GM21423 (cell line): ENCODE measurements around the gene SPINK14.
A peak's percentile ranks its signal among the peaks of the same experiment; 100 is the strongest.

Source experiments
- ATAC-seq: cut with Tn5 transposase; IDR thresholded peaks from one replicate; pipeline ENCODE4 v1.9.1; 2021; ENCODE audit warnings: mild to moderate bottlenecking, moderate library complexity; ENCODE audit not compliant: unreplicated experiment

SPINK14 gene, protein sequence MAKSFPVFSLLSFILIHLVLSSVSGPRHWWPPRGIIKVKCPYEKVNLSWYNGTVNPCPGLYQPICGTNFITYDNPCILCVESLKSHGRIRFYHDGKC

DNA sequence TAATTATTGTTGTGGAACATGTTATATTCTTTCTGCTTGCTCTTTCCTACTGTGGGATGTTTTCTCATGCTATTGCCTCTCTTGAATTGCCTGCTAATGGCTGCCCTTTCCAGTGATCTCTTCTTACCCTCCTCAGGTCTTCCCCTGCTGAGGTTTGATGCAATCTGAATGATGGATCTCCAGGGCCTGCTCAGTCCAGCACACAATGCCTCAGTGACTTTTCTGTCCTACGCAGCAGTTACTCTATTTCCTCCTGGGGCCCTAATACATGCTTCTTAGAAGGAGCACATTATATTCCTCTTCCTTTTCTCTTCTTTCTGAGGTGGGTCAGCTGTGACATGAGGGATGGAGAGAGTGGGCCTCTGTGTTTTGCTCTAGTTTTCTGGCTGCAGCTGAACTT, at the start of gene SPINK14:
TSS of gene SPINK14 (plus strand) at position 301 of the 400 bp plus-strand sequence. CDS start 1,187 bp downstream, outside the sequence.
- ATAC-seq, result no peak

DNA sequence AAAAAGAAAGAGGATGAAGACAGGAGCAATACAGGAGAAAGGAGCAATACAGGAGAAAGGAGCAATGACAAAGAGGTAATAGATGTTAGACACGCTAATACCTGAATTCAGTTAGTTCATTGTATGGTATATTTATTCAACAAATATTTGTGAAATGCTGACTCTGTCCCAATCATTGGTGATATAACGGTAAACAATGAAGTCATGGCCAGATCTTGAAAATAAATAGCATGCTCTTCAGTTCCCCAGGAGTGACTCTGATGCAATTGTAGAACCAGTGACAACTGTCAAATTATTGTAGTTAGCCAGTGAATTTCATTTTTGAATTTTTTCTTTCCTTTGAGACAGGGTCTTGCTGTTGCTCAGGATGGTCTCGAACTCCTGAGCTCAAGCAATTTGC, 48.0 kb upstream of the SPINK14 start:
- no peak for ATAC-seq

DNA sequence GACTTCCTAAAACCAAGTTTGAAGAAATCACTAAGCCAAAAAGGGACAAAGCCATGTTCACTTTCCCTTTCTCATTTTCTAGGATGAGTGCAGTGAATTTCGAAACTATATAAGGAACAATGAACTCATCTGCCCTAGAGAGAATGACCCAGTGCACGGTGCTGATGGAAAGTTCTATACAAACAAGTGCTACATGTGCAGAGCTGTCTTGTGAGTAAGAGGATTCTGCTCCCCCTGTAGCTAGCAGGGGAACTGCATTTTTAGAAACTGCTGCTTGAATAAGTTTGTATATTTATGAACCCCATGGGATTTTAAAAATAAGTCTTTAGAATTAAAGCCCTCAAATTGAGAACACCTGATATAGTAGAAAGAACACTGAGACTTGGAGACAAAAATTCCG, 42.7 kb upstream of the SPINK14 start:
- no peak for ATAC-seq

DNA sequence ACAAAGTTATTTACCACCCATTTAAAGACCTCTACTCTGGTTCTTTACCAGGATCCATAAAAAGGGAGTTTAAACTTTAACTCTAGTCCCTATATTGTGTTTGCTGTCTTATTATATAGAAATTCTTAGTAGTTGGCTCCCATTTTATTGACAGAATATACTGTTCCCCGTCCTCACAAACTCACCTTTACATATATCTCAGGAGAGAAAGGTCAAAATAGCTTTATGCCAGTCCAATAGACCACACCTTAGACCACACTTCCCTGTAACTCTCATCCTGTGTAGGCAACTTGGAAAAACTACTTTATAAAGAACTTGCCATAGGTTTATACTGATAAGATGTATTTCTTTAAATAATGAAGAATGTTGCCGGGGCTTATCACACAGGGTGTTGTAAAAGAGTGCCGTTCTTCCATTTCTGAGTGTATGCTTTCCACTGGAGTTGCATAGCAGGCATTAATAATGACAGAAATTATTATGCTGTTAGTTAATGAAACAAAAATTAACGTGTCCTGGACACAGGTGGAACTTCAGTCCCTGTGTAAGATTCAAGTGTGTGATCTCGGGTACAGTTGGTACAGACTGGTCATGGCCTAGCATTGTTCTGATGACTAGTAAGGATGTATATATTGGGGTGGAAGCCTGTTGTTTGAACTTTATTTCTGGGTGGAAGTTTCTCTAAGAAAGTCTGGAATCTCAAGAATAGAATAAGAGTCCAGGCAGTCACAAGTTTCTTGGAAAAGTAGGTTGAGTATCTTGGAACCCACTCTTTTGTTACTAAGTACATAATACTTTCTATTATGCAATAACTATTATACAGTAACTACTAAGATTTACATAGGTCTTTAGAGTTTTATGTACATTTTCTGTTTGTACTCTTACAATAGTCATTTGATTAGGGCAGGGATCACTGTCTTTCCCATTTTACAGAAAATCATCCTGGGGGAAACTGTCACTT, 33.0 kb upstream of the SPINK14 start:
- no peak for ATAC-seq

DNA sequence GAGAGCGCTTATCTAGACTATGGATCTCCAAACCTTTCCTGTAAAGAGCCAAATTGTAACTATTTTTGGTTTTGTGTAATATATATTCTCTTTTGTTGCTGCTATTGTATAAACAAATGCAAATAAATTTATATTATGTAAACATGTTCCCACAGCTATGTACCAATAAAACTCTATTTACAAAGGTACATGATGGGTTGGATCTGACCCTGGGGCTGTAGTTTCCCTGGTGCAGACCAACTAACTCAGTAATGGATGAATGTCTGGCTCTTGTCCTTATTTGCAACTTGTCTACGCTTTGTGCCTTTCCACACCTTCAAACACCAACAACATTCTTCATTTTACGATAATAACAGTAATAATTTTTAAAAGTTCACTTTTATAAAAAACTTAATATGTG, 27.5 kb upstream of the SPINK14 start:
- ATAC-seq, result no peak

DNA sequence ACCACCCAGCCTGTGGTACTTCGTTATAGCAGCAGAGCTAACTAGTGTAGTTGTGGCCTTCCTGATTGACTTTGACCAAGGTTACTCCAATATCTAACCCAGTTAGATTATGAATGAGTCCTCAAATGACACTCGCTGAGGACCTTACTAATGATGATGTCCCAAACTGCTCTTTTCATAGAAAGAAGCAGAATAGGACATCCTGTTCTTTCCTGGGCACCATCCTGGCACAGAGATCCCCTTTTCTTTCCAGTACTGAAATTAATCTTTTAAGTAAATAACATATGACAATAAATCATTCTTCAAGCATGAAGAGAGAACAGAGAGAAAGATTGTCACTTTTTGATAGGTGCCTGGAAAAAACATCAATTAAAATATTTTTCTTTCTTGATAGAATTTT, 26.7 kb upstream of the SPINK14 start:
- ATAC-seq, result no peak

DNA sequence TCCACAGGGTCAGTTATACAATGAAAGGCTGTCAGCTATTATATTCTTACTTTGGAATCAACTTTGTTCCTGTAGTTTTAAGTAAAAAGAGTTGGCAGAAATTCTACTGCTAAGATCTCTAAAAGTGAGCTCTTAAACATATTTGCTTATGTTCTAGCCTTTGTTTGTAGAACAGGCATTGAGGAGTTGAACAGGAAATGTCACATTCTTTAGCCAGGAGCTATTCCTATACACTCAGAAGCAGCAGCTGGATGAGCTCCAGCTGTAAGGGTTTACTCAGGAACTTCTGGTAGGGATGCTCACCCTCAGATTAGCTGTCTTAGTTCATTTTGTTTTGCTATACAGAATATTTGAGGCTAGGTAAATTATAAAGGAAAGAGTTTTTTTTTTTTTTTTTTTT, 22.4 kb upstream of the SPINK14 start:
- ATAC-seq, result no peak

DNA sequence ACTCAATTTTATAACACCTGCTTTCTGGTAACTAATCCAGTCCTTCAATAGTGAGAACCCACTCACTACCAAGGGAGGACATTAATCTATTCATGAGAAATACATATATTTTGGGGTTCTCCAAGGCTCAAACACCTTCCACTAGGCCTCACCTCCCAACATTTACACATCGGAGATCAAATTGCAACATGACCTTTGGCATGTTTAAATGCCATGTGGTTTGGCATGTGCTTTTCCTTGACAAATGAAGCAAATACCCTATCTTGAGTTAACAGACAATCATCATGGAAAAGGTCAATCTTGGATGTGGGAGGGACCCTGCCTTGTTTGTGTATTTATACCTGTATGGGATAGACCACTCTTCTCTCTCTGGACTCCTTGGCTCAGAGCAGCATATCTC, 21.9 kb upstream of the SPINK14 start:
- no peak for ATAC-seq

DNA sequence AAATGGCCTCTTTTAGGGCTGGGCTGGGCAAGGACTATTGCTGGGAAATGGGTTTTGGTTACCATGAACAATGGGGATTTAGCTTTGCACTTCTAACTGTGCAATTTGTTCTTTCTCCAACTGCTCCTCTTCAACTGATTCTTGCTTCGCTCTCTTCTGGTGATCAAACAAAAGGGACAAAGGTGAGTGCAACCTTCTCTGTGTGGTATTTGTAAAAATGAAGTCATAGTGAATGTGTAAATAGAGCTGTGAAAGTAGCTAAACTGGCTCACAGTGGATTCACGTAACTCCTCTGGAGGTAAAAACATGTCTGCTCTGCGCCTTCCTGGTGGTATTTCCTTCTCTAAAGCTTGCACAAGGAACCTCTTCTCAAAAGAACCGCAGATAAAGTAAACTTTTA, 20.9 kb upstream of the SPINK14 start:
- ATAC-seq, result no peak

DNA sequence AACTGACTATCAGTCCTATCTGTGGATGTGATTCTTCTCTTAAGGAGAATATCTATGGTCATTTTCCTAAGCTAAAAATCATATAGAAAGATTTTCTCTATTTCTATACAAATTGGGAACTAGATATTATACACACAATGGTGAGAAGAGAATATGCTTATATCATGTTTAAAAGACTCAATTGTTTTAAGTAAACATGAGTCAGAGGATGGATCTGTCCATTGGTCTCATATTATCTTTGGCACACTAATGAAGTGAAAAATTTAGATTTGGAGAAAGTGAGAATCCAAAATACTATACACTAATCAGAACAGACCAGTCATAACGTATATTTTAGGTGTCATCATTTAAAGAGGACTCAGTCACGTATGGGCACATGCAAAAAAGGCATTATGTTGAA, 16.5 kb upstream of the SPINK14 start:
- ATAC-seq, result no peak

DNA sequence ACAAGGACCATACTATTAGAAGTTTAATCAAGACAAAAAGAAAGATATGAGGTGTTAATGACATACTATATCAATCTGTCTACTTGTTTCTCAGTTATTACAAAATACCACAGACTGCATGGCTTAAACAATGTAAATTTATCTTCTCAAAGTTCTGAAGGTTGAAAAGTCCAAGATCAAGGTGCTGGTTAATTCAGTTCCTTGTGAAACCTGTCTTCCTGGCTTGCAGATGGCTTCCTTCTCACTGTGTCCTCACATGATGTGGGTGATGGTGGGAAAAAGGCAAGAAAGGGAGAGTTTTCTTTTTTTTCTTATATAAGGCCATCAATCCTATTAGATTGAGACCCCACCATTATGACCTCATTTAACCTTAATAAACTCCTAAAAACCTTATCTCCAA, 15.6 kb upstream of the SPINK14 start:
- no peak for ATAC-seq

DNA sequence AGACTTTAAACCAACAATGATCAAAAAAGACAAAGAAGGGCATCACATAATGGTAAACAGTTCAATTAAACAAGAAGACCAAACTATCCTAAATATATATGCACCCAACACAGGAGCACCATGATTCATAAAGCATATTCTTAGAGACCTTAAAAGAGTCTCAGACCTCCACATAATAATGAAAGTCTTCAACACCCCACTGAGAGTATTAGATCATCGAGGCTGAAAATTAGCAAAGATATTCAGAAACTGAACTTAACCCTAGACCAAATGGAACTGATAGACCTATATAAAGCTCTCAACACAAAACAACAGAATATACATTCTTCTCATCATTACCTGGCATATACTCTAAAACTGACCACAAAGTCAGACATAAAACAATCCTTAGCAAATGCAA, 11.7 kb upstream of the SPINK14 start:
- ATAC-seq, result no peak

DNA sequence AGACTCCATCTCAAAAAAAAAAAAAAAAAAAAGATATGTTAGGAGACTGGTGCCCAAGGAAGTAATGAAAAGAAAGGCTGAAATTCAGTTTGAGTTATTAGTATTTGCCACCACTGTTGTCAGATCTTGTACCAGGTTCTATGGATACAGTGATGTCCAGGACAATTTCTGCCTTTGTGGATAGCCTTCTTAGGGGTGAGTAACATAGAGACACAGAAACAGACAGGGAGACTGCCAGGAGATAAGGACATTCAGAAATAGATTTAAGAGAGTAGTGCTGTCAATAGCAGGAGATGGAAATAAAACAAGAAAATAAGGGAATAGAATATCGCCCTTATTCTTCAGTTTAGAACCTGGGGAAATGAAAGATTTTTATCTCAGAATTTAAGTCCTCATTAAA, 6.3 kb upstream of the SPINK14 start:
- no peak for ATAC-seq

DNA sequence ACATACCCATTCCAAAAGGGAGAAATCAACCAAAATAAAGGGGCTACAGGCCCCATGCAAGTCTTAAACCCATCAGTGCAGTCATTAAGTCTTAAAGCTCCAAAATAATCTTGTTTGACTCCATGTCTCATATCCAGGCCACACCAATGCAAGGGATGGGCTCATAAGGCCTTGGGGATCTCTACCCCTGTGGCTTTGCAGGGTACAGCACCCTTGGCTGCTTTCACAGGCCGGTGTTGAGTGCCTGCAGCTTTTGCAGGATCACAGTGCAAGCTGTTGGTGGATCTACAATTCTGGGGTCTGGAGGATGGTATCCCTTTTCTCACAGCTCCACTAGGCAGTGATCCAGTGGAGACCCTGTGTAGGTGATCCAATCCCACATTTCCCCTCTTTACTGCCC, 5.0 kb upstream of the SPINK14 start:
- ATAC-seq, result no peak

DNA sequence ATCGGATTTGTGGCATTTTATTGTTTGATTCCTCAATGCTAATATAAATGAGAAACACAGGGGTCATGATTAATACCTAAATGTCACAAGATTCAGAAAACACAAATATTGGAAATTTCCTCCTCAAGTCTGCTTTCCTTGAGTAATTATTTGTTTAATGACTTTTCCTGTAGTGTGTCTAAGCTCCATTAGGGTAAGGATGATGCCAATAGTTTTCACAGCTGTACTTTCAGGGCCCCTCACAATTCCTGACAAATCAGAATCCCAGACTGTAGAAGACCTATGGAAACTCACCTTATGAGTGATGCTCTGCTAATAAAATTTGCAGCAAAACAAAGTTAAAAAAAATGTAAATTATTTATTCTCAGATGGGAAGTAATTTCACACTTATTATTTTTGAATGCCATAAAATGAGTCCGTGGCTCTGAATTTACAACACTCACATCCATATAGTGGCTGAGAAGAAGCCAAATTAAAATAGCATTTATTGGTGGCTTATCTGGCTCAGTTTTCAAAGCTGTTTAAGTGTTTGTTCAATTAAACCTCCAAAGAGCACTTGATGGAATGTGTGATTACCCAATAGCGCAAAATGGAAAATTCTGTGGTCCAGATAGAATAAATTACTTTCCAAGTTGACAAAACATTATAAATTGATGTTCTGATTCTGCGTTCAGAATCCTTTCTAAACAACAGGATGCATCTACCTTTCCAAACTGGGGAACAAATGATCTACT, 1.6 kb upstream of the SPINK14 start:
- ATAC-seq, result no peak

DNA sequence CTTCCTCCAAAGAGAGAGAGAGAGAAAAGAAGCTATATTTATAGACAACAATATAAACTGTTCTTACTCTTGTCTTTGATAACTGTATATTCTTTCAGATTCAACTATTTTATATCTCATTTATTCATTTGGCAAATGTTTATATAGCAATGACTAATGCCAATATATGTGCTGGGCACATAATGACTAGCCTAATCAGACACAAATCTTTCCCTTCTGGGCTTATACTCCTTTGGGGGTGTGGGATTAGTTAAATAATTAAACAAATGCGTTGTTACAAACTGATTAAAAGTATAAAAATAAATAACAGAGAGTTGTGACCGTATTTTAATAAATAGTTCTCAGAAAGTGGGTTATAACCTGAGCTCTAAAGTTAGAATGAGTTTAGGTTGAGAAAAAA, 4.0 kb downstream of the SPINK14 start:
- ATAC-seq, result no peak

DNA sequence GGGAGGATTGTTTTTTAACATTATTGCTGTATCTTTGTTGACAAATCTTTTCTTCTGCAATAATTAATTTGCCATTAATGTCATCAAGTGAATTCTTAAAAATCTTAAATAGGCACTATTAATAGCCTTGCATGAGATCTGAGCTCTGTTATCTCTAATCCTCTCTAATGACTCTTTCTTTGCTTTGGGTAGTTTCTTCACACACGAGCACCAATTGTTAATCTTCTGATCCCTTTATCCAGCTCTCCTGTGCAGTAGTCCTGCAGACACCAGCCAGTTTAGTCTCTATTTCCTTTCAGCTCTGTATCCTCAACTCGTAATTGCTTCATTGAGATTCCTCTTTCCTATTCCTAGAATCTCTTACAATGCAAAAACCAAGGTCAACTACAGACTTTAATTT, 8.1 kb downstream of the SPINK14 start:
- ATAC-seq, result no peak

DNA sequence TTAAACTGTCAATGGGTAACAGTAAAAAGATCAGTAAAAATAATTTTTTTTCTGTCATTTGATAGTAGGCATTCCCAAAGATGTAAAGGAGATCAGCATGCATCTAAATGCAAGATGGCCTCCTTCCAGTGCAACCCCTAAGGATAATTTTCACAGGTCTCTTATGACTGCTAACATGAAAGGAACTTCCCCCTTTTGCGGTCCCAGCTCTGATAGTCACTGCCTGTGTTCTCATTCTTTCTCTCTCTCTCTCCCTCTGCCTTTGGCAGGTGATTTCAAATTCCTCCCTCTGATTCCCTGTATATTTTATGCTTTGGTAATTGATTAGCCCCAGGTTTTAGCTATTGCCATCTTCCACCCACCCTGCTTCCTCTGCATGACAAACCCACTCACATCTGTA, 8.9 kb downstream of the SPINK14 start:
- ATAC-seq, result no peak

DNA sequence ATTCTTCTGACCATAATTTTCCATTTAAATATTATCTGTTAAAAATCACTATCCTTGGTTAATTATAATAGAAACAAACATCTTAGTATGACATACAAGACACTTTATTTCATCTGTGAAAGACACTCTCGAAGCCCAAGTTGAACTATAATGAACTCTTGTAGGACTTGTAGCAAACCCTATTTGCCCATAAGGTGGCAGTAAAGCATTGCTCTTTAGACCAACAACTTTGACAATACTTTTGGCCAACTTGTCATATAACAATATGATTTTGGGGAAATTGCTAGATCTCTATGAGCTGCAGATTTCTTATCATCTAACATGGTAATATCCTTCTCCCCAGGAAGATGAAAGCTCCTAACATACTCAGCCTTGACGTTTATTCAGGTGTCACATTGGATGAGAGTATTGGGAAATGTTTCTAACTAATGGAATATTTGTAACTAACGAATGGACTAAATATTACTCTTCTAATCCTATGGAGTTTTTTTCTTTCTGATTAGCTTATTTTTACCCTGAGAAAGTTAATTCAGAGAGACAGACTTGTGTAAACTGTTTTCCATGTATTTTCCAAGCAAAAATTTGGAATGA, 11.0 kb downstream of the SPINK14 start:
- ATAC-seq, result no peak

DNA sequence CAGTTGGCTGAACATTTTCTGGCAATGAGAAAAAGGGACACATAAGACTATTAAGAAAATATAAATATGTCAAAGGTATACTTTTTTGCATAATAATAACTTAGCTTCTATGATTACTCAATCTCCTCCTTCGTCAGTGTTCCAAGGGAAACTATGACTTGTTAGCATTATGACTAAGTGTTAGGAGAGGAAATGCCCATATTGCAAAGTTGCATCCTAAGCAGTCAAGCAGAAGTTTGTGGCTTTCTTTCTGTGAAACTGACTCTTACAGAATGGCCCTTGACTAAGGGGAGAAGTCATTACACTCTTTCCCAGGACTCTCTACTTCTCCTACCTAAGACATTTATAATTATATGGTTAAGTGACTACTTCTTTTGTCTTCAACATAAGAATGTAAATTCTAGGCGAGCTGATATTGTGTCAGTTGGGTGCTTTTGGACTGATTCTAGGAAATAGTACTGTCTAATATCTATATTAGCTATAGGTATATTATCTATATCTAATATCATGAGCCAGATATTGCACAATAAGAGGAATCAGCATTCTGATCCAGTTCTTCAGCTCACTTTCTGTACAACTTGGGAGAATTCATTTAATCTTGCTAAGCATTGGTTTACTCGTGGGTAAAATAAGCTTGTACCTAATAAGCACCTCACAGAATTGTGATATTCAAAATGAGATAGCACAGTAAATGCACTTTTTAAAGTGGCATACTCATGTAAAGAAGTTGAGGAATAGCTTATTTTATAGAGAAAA, 18.1 kb downstream of the SPINK14 start:
- peak; percentile 84 for ATAC-seq

DNA sequence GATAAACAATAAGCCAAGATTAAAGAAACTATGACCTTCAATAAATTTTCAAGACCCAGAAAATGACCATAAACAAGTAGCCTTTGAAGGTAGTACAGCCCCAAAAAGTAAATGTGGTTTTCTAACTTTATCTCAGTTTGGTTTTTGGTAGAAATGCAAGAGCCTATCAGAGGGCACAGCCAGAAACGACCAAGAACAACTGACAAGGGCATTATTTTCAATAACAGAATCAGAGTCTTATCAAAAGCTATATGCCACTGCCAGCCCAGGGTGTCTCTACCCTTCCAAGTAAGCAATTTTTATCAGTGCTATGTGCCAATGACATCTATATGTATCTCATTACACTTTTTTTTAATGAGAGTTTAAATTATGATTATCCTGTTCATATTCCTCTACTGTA, 22.7 kb downstream of the SPINK14 start:
- no peak for ATAC-seq
